SU-DHL-6 (cell line): Measurements from ENCODE around the gene NUDT8.

Experiments
- H2AFZ ChIP-seq: fragments of 200-600 bp; sonication (generic); 2 replicates; pipeline ENCODE4 v1.6.1; 2014; ENCODE audit warnings: low read depth, mild to moderate bottlenecking, moderate library complexity, mixed read lengths, antibody characterized with exemption, low read length; ENCODE audit not compliant: severe bottlenecking
- H3F3A ChIP-seq: fragments of 200-600 bp; shearing (Covaris generic); 2 replicates; pipeline ENCODE4 v1.6.0; 2016; ENCODE audit warnings: antibody characterized with exemption, mild to moderate bottlenecking; ENCODE audit not compliant: insufficient read depth
- H3K27ac ChIP-seq: fragments of 200-600 bp; sonication (generic); 2 replicates; pipeline ENCODE4 v1.5.1; 2016; ENCODE audit warnings: low read depth, mild to moderate bottlenecking, low read length, moderate library complexity, mixed read lengths
- H3K27me3 ChIP-seq: fragments of 200-600 bp; sonication (generic), shearing (Covaris generic); 2 replicates; pipeline ENCODE4 v1.6.0; 2014; ENCODE audit warnings: mild to moderate bottlenecking, low read length
- H3K36me3 ChIP-seq: fragments of 200-600 bp; sonication (generic); 2 replicates; pipeline ENCODE4 v1.6.1; 2014; ENCODE audit warnings: mild to moderate bottlenecking, low read length, mixed read lengths
- H3K4me2 ChIP-seq: fragments of 300-600, 200-600 bp; shearing (Covaris generic), sonication (generic); 2 replicates; pipeline ENCODE4 v1.6.0; 2014; ENCODE audit warnings: low read length, low read depth, mild to moderate bottlenecking; ENCODE audit not compliant: poor library complexity, severe bottlenecking
- H3K4me3 ChIP-seq: fragments of 200-600 bp; sonication (generic); 2 replicates; pipeline ENCODE4 v1.5.1; 2014; ENCODE audit warnings: antibody characterized with exemption, low read length, mild to moderate bottlenecking, mixed read lengths; ENCODE audit not compliant: insufficient read depth, poor library complexity, severe bottlenecking
- H3K79me2 ChIP-seq: fragments of 200-600 bp; sonication (generic); 2 replicates; pipeline ENCODE4 v1.6.1; 2014; ENCODE audit warnings: mild to moderate bottlenecking, low read length, moderate library complexity; ENCODE audit not compliant: insufficient read depth
- H3K9ac ChIP-seq: fragments of 200-600 bp; sonication (generic); 2 replicates; pipeline ENCODE4 v1.7.0; 2014; ENCODE audit warnings: mild to moderate bottlenecking, low read length
- H3K9me2 ChIP-seq: fragments of 200-600 bp; sonication (generic); replicated peaks from 2 replicates; pipeline ENCODE4 v1.6.1; 2014; ENCODE audit warnings: low read length; ENCODE audit not compliant: insufficient read depth
- H3K9me3 ChIP-seq: fragments of 200-600 bp; sonication (generic); 2 replicates; pipeline ENCODE4 v1.6.1; 2014; ENCODE audit warnings: low read length, mixed read lengths; ENCODE audit not compliant: insufficient read depth
- H4K20me1 ChIP-seq: fragments of 200-600 bp; sonication (generic); 2 replicates; pipeline ENCODE4 v1.6.1; 2014; ENCODE audit warnings: low read depth, mild to moderate bottlenecking, antibody characterized with exemption, low read length, moderate library complexity, mixed read lengths
- CTCF ChIP-seq: fragments of 200-600 bp; sonication (generic); IDR thresholded peaks from one replicate; pipeline ENCODE4 v1.5.1; 2017; ENCODE audit warnings: antibody characterized with exemption, mild to moderate bottlenecking, low read length, moderate library complexity; ENCODE audit not compliant: insufficient read depth, poor library complexity, severe bottlenecking
- EZH2phosphoT487 ChIP-seq: fragments of 200-600 bp; sonication (generic), shearing (Covaris generic); conservative IDR thresholded peaks from 2 replicates; pipeline ENCODE4 v1.6.1; 2018; ENCODE audit warnings: mild to moderate bottlenecking, antibody characterized with exemption, low read length, moderate library complexity, mixed read lengths

Gene NUDT8

GRCh38 chr11:67606492-67607295 lies 23.0 kb downstream of the NUDT8 start, which contains the start of gene NDUFV1:
NDUFV1 (plus strand) TSS chr11:67606936; CDS start chr11:67607005, 69 bp downstream.
- 0 out of 2 replicates have a peak, but pooled peaks cover 4% of the 10 kb centered on the region for H3K9me3 ChIP-seq
- peak within 1 kb of the TSS; percentile 87 for H3K4me2 ChIP-seq
- TF ChIP-seq CTCF (peak; percentile 22), EZH2phosphoT487 (no peak)
- H3K9me2 ChIP-seq: no peaks in the 10 kb centered on the region
- peak within 1 kb of the TSS; percentile 71 for H2AFZ ChIP-seq
- no peaks in the 10 kb centered on the region; the same call in 1 of the 2 replicates for H3F3A ChIP-seq
- no peaks in the 10 kb centered on the region for H3K36me3 ChIP-seq
- 0 out of 2 replicates have a peak within 1 kb of the TSS, but pooled peaks have one; percentile 1 for H3K27ac ChIP-seq
- H3K79me2 ChIP-seq: peaks cover 11% of the 10 kb centered on the region
- no peaks in the 10 kb centered on the region for H3K27me3 ChIP-seq
- peak within 1 kb of the TSS; percentile 70 for H3K4me3 ChIP-seq
- peak within 1 kb of the TSS; percentile 87 for H3K9ac ChIP-seq
- no peaks in the 10 kb centered on the region for H4K20me1 ChIP-seq

DNA sequence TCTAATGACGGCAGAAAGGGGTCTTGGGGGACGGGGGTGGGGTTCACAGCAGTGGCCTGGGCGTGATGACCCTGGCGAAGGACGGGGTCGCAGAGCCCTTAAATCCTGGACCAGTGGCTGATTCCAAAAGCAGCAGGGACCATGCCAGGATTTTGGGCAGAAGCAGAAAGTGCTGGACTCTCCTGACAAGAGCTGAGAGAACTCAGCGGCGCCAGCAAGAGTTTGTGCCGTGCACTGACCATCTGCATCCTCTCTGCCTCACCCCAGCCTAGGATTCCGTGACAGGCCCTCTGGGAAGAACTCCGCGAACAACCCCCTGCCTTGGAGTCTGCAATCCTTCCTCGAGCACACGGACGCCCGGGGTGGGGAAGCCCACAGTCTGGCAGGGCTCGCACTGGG lies 23.6 kb downstream of the NUDT8 start:
- Histone ChIP-seq H3K9me2 (no peaks in the 10 kb centered on the region), H3K9ac (peak overlapping the region; percentile 87), H3K27ac (no peak overlapping the region)

GRCh38 chr11:67605231-67606011 lies 24.3 kb downstream of the NUDT8 start:
- Histone ChIP-seq H3K9ac (no peak overlapping the region), H3K4me2 (no peak overlapping the region), H3K27ac (no peak overlapping the region), H3K79me2 (peaks cover 11% of the 10 kb centered on the region), H3K9me2 (no peaks in the 10 kb centered on the region), H3K36me3 (no peaks in the 10 kb centered on the region), H3F3A (peaks cover 4% of the 10 kb centered on the region), H3K4me3 (no peak overlapping the region), H4K20me1 (no peaks in the 10 kb centered on the region), H3K27me3 (no peaks in the 10 kb centered on the region), H3K9me3 (0 out of 2 replicates have a peak, but pooled peaks cover 4% of the 10 kb centered on the region), H2AFZ (no peak overlapping the region)
- TF ChIP-seq CTCF (no peak), EZH2phosphoT487 (no peak)

More for the DNA sequence above, 23.6 kb downstream of the NUDT8 start:
- Histone ChIP-seq H3F3A (no peaks in the 10 kb centered on the region; the same call in 1 of the 2 replicates), H3K36me3 (no peaks in the 10 kb centered on the region), H4K20me1 (no peaks in the 10 kb centered on the region), H3K9me3 (0 out of 2 replicates have a peak, but pooled peaks cover 4% of the 10 kb centered on the region), H3K4me2 (peak overlapping the region; percentile 69), H3K79me2 (peaks cover 11% of the 10 kb centered on the region), H3K4me3 (peak overlapping the region; percentile 70), H3K27me3 (no peaks in the 10 kb centered on the region), H2AFZ (peak overlapping the region; percentile 71)
- no peak for TF ChIP-seq CTCF
- no peak for TF ChIP-seq EZH2phosphoT487
